Tibial nerve (tissue), 4 donors: ENCODE measurements around the gene PYROXD2. TPM values are rescaled to one million over a fixed set of nuclear protein-coding genes. Genes with fewer than 3 reads are reported as not detected.
A peak's percentile ranks its signal among the peaks of the same experiment; 100 is the strongest.

Source experiments
- DNase-seq, 2 donors: peaks; one replicate each; pipeline ENCODE4 v3.0.0-alpha.2; 2019; ENCODE audit warnings: low spot score in 2 of 2
- H3K27ac ChIP-seq, 4 donors: fragments of 200-600 bp; sonication (generic) in 3 of 4; one replicate each; pipeline ENCODE4 v1.5.1; 2017 to 2019; ENCODE audit warnings: mild to moderate bottlenecking in 1 of 4
- H3K27me3 ChIP-seq, 2 donors: fragments of 200-600 bp; sonication (generic) in 1 of 2; one replicate each; pipeline versions ENCODE4 v1.5.1 to v1.6.0; 2017 to 2019
- H3K36me3 ChIP-seq, 3 donors: fragments of 200-600 bp; sonication (generic); one replicate each; pipeline ENCODE4 v1.5.1; 2018 to 2019
- H3K4me1 ChIP-seq, 4 donors: fragments of 200-600 bp; sonication (generic) in 3 of 4; one replicate each; pipeline ENCODE4 v1.5.1; 2017 to 2019
- H3K4me3 ChIP-seq, 4 donors: fragments of 200-600 bp; sonication (generic) in 3 of 4; one replicate each; pipeline ENCODE4 v1.5.1; 2017 to 2019; ENCODE audit warnings: mild to moderate bottlenecking in 1 of 4, moderate library complexity in 1 of 4
- H3K9me3 ChIP-seq, 4 donors: fragments of 200-600 bp; sonication (generic) in 3 of 4; one replicate each; pipeline ENCODE4 v1.5.1; 2017 to 2019
- EP300 ChIP-seq, 2 donors: sonication (generic); formaldehyde crosslinking; IDR thresholded peaks; one replicate each; pipeline ENCODE4 v1.6.1; 2017; ENCODE audit warnings: antibody characterized with exemption in 2 of 2, mild to moderate bottlenecking in 1 of 2
- POLR2A ChIP-seq, 2 donors: fragments of 450-650 bp; IDR thresholded peaks; one replicate each; pipeline ENCODE4 v1.6.1; 2017; ENCODE audit warnings: antibody characterized with exemption in 2 of 2, mild to moderate bottlenecking in 2 of 2, moderate library complexity in 2 of 2
- WGBS, 2 donors: methylation state at CpG; one replicate each; pipeline ENCODE4 v1.1.5; 2018; 5-methylcytosine and 5-hydroxymethylcytosine counted together
- total RNA-seq, 4 donors: library from RNA; depleted of rRNA; stranded (reverse); fragments of >200 nt; gene quantifications; one replicate each; pipeline ENCODE4 v1.1.0, GENCODE V29; 2016
- TF ChIP-seq, protein P1 (sequence below), 5 experiments: fragments of 200-600 bp in 3 of 5; fragments of 450-650 bp in 2 of 5; sonication (generic) in 3 of 5; IDR thresholded peaks; one replicate each; pipeline ENCODE4 v1.5.1; 2016 to 2019; ENCODE audit warnings: antibody characterized with exemption in 5 of 5, mild to moderate bottlenecking in 3 of 5, moderate library complexity in 2 of 5

The PYROXD2 gene
- total RNA-seq, 4 donors from 2014 or later = 14.2 to 27.0 (median 20.8) TPM

DNA sequence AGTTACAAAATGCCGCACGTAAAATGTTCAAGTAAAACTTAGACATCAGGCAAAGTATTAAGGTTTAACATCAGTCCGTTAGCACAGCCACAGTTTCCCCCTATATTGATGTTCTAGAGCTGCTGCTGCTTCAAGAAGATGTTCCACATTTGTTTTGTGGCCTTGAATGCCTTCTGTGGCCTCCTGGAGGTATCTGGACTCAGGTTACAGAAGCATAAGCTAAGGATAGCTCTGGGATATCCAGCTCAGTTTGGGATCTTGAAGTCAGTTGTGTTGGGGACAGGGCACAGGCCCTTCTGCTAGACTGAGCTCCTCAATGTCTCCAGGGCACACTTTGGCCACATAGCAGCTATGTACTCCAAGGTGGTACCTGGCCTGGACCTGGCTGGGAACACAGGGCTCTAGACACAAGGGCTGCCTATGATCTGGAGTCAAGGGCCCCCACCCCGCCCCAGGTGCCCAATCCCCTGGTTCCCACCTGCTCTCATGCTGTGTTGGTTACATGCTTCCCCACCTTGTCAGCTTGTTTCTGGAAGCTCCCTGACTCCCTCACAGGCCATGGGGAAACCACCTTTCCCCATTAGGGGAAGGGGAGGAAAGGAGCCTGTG is 4.7 kb downstream of the PYROXD2 start:
- H3K36me3 ChIP-seq = peaks cover 0 to 28% (median 0%) of the 10 kb centered on the region in 3 donors
- WGBS, 2 donors = 82 to 98% methylated on average over 4 of the region's 4 CpGs
- H3K27ac ChIP-seq = no peak overlapping the region
- H3K4me1 ChIP-seq = peaks cover 0 to 26% (median 6%) of the 10 kb centered on the region in 4 donors
- TF ChIP-seq POLR2A (IDR thresholded peaks at IDR 0.05) (no peak), EP300 (IDR thresholded peaks at IDR 0.05) (no peak)
- TF ChIP-seq, protein P1, sequence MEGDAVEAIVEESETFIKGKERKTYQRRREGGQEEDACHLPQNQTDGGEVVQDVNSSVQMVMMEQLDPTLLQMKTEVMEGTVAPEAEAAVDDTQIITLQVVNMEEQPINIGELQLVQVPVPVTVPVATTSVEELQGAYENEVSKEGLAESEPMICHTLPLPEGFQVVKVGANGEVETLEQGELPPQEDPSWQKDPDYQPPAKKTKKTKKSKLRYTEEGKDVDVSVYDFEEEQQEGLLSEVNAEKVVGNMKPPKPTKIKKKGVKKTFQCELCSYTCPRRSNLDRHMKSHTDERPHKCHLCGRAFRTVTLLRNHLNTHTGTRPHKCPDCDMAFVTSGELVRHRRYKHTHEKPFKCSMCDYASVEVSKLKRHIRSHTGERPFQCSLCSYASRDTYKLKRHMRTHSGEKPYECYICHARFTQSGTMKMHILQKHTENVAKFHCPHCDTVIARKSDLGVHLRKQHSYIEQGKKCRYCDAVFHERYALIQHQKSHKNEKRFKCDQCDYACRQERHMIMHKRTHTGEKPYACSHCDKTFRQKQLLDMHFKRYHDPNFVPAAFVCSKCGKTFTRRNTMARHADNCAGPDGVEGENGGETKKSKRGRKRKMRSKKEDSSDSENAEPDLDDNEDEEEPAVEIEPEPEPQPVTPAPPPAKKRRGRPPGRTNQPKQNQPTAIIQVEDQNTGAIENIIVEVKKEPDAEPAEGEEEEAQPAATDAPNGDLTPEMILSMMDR (IDR thresholded peaks at IDR 0.05) = no peak
- no peak overlapping the region for H3K4me3 ChIP-seq
- DNase-seq = no peak
- H3K9me3 ChIP-seq = no peaks in the 10 kb centered on the region
- H3K27me3 ChIP-seq = no peaks in the 10 kb centered on the region

DNA sequence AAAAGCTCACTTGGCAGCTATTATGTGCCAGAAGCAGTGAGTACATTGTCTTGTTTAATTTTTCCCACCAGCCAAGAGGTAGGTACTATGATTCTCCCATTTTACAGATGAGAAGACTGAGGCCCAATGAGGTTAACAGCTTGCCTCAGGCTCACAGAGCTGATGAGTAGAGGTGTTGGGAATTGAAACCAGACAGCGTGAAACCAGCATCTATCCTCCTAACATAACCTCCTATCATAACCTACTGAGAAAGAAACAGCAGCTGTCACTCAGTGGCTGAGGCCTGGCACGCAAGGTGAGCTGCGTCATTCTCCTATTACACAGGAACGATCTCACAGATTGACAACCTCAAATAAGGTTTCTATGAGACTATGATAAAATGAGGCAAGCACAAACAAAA is 6.2 kb downstream of the PYROXD2 start:
- 94 to 99% methylated on average over 4 of the region's 4 CpGs for WGBS, 2 donors
- Histone ChIP-seq H3K27me3 (no peaks in the 10 kb centered on the region), H3K36me3 (peaks cover 0 to 32% (median 0%) of the 10 kb centered on the region in 3 donors), H3K27ac (no peak overlapping the region), H3K4me3 (no peak overlapping the region), H3K4me1 (peaks cover 0 to 27% (median under 1%) of the 10 kb centered on the region in 4 donors), H3K9me3 (no peaks in the 10 kb centered on the region)
- no peak for DNase-seq
- TF ChIP-seq POLR2A (IDR thresholded peaks at IDR 0.05) (no peak), EP300 (IDR thresholded peaks at IDR 0.05) (no peak)
- TF ChIP-seq, protein P1 (IDR thresholded peaks at IDR 0.05) = no peak

DNA sequence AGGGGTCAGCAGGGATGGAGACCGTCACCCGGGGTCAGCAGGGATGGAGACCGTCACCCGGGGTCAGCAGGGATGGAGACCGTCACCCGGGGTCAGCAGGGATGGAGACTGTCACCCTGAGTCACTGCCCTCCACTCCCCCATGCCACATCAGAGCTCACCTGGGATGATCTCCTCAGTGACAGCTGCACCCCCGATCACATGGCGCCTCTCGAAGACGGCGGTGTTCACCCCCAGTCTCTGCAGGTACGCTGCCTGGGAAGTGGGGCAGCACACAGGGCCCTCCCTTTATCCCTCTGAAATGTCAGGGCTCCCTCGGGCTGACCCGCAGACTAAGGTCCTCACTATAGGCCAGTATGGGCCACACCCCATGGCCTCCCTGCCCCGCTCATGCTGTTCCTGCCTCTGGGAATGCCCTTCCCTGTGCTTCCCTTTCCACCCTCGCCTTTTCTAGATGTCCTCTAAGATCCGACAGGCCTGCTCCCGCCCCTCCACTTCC is 7.2 kb downstream of the PYROXD2 start:
- peaks cover 0 to 41% (median 0%) of the 10 kb centered on the region in 3 donors for H3K36me3 ChIP-seq
- H3K27ac ChIP-seq = no peak overlapping the region
- no peaks in the 10 kb centered on the region for H3K9me3 ChIP-seq
- 90 to 94% methylated on average over 10 to 17 of the region's 18 CpGs for WGBS, 2 donors
- no peak for TF ChIP-seq POLR2A (IDR thresholded peaks at IDR 0.05)
- H3K4me1 ChIP-seq = peaks cover 0 to 32% (median 2%) of the 10 kb centered on the region in 4 donors
- DNase-seq = no peak
- H3K4me3 ChIP-seq = no peak overlapping the region
- no peaks in the 10 kb centered on the region for H3K27me3 ChIP-seq

DNA sequence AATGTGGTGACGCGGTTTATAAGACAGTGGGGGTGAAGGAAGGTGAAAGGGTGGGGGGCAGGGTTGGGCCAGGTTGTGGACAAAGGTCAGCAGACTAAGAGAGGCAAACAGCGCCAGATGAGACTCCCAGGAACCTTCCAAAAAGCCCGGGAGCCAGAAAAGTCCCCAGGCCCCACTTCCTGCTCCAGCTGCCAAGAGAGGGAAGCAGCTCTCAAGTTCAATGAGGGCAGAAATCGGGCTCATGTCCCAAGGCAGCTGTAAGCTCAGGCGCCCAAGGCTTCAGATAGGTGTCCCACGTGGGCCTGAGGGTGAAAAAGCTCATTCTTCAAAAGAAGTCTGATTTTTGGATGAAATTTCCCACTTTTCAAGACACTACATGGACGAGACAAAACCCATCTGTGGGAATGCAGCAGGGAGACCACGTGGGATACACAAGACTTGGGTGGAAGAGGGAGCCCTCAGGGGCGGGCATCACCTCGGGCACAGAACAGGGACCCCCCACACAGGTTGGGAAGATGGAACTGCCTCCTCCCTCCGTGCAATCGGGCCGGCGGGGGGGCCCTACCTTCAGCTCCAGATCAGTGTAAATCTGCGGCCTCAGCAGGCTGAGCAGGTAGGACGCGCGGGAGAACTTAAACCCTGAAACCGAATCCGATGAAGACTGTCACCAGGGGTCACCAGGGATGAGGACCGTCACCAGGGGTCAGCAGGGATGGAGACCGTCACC is 7.8 kb downstream of the PYROXD2 start:
- Histone ChIP-seq H3K27me3 (no peaks in the 10 kb centered on the region), H3K36me3 (peaks cover 0 to 42% (median 0%) of the 10 kb centered on the region in 3 donors), H3K27ac (no peak overlapping the region), H3K4me3 (no peak overlapping the region), H3K9me3 (no peaks in the 10 kb centered on the region), H3K4me1 (peaks cover 0 to 28% (median 2%) of the 10 kb centered on the region in 4 donors)
- no peak for TF ChIP-seq EP300 (IDR thresholded peaks at IDR 0.05)
- TF ChIP-seq, protein P1 (IDR thresholded peaks at IDR 0.05) = no peak
- no peak for TF ChIP-seq POLR2A (IDR thresholded peaks at IDR 0.05)
- no peak for DNase-seq
- 78 to 85% methylated on average over 23 of the region's 23 CpGs for WGBS, 2 donors

DNA sequence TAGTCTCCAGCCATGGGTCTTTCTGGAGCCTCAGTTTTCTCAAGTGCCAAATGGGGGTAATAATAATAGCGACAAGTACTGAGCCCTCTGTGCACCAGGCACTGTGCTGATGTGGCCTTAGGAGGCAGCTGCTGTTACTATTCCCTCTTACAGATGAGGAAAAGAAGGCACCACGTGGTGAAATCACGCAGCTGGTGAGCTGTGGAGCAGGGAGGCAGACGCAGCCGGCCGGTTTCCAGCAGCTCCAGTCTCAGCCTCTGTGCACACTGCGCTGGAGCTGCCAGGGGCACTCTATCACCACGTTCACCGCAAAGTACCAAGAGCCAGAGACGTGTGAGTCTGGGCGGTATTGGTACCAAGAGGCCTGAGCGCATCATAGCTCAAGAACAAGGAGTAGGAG is 9.6 kb downstream of the PYROXD2 start:
- TF ChIP-seq, protein P1 (IDR thresholded peaks at IDR 0.05) = no peak
- TF ChIP-seq POLR2A (IDR thresholded peaks at IDR 0.05) = no peak
- TF ChIP-seq EP300 (IDR thresholded peaks at IDR 0.05) = no peak
- H3K9me3 ChIP-seq = no peaks in the 10 kb centered on the region
- DNase-seq = no peak
- WGBS, 2 donors = 87 to 92% methylated on average over 12 of the region's 12 CpGs
- H3K4me3 ChIP-seq = no peak overlapping the region
- H3K4me1 ChIP-seq = peaks cover 0 to 22% (median 2%) of the 10 kb centered on the region in 4 donors
- no peaks in the 10 kb centered on the region for H3K27me3 ChIP-seq
- peak overlapping the region in 1 of 4 donors; percentile 66 for H3K27ac ChIP-seq
- peaks cover 0 to 38% (median 0%) of the 10 kb centered on the region in 3 donors for H3K36me3 ChIP-seq
